HepG2 (cell line): ENCODE results near the gene SMAD6. TPM values are rescaled to one million over a fixed set of nuclear protein-coding genes. Genes with fewer than 3 reads are reported as not detected.

Source experiments
- CBX2 ChIP-seq, 2 experiments: fragments of 200-600 bp in 1 of 2; sonication (generic); formaldehyde crosslinking in 1 of 2; IDR thresholded peaks; 2 replicates each; pipeline versions ENCODE4 v1.7.0 to v1.8.1; 2018 to 2022; ENCODE audit warnings: low read depth in 2 of 2, low read length in 1 of 2, mild to moderate bottlenecking in 1 of 2, missing genetic modification reagents in 1 of 2
- FOXO1 ChIP-seq: sonication (generic); formaldehyde crosslinking; IDR thresholded peaks from 2 replicates; pipeline ENCODE4 v1.4.0; 2020; ENCODE audit warnings: missing genetic modification reagents
- GABPB1 ChIP-seq: IDR thresholded peaks from 2 replicates; pipeline ENCODE4 v1.6.1; 2016; ENCODE audit warnings: mild to moderate bottlenecking, missing genetic modification reagents, moderate library complexity, missing compliant biosample characterization
- JUNB ChIP-seq: sonication (generic); formaldehyde crosslinking; IDR thresholded peaks from 2 replicates; pipeline ENCODE4 v1.8.0; 2022; ENCODE audit warnings: missing genetic modification reagents, mild to moderate bottlenecking, borderline replicate concordance
- SP1 ChIP-seq, 2 experiments: fragments of 450-650 bp in 1 of 2; sonication (generic) in 1 of 2; formaldehyde crosslinking in 1 of 2; IDR thresholded peaks; 2 replicates each; pipeline versions ENCODE4 v1.4.0 to v1.6.1; 2016 to 2020; ENCODE audit warnings: missing genetic modification reagents in 1 of 2
- ZFP1 ChIP-seq: IDR thresholded peaks from 2 replicates; pipeline ENCODE4 v1.6.1; 2016
- polyA plus RNA-seq, 8 experiments: library from polyadenylated mRNA; depleted of rRNA in 3 of 8; stranded (reverse) in 7 of 8; unstranded in 1 of 8; fragments of >200 nt; fragmentation: Illumina TruSeq in 4 of 8; extraction: Trizol in 4 of 8; gene quantifications; 2 replicates each; pipeline versions ENCODE4 v1.2.1 to v1.2.3, GENCODE V29; 2011 to 2016; ENCODE audit warnings: low read depth in 4 of 8, missing spikeins in 1 of 8, mixed read lengths in 1 of 8; ENCODE audit not compliant: insufficient read depth in 1 of 8
- total RNA-seq, 5 experiments: library from RNA; depleted of rRNA; stranded (reverse); fragments of >200 nt; fragmentation: Illumina TruSeq; extraction: Trizol; gene quantifications; 2 replicates each; pipeline ENCODE4 v1.2.3, GENCODE V29; 2016; ENCODE audit warnings: low read depth in 1 of 5
- TF ChIP-seq, protein P1 (sequence below): sonication (generic); formaldehyde crosslinking; IDR thresholded peaks from one replicate; pipeline ENCODE4 v1.5.1; 2020; ENCODE audit warnings: mild to moderate bottlenecking, missing genetic modification reagents; ENCODE audit errors: not compliant biosample characterization
- TF ChIP-seq, protein P2 (sequence below): sonication (generic); formaldehyde crosslinking; IDR thresholded peaks from 2 replicates; pipeline ENCODE4 v1.5.1; 2020; ENCODE audit warnings: mild to moderate bottlenecking, moderate library complexity, missing genetic modification reagents
- TF ChIP-seq, protein P3 (sequence below): sonication (generic); formaldehyde crosslinking; IDR thresholded peaks from 2 replicates; pipeline ENCODE4 v1.9.0; 2022; ENCODE audit warnings: missing genetic modification reagents, mild to moderate bottlenecking, borderline replicate concordance
- TF ChIP-seq, protein P4 (sequence below): sonication (generic); IDR thresholded peaks from 2 replicates; pipeline ENCODE4 v1.6.1; 2016; ENCODE audit warnings: low read depth, borderline replicate concordance
- TF ChIP-seq, protein P5 (sequence below): sonication (generic); formaldehyde crosslinking; IDR thresholded peaks from 2 replicates; pipeline ENCODE4 v1.9.0; 2022; ENCODE audit warnings: low read depth, missing genetic modification reagents

SMAD6 gene
- total and polyA plus RNA-seq, 2 of the 13 experiments (the other 11 are each of a cell fraction or from before 2014, with no cell fraction given): 3.3 to 4.4 TPM

DNA sequence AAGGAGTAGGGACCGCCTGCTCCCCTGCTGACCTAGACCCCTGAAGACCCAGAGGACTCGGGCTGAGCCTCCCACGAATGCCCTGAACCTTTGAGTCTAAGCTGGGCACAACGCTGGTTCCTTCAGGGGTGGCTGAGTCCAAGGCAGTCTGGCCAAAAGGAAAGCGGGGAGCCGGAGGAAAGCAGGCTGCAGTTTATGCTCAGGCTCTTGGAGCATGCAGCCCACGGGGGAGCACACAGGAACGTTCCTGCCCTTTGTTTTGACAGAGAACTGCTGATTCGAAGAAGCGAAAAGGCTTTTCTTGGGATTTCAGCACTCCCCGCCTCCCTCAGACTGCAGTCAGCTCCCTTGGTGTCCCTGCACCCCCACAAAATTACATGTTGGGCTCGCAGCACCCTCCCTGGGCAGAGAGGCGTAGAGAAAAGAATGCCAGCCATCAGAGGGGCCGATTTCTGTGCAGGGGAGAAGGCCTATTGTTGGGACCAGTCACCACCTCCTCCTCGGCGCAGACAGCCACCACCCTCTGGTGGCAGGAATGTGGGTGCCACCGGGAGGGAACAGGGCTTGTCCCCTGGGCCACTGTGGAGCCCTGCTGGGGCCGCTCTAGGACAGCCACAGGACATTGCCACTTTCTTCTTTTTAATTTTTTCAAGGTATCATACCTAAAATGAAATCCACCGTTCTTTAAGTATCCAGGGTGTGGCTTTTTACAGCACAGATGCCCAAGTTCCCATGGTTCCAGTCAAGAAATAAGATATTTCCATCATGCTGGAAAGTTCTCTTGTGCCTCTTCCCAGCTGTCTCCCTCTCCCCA lies 72.2 kb downstream of the SMAD6 start (continued):
- TF ChIP-seq, protein P1, sequence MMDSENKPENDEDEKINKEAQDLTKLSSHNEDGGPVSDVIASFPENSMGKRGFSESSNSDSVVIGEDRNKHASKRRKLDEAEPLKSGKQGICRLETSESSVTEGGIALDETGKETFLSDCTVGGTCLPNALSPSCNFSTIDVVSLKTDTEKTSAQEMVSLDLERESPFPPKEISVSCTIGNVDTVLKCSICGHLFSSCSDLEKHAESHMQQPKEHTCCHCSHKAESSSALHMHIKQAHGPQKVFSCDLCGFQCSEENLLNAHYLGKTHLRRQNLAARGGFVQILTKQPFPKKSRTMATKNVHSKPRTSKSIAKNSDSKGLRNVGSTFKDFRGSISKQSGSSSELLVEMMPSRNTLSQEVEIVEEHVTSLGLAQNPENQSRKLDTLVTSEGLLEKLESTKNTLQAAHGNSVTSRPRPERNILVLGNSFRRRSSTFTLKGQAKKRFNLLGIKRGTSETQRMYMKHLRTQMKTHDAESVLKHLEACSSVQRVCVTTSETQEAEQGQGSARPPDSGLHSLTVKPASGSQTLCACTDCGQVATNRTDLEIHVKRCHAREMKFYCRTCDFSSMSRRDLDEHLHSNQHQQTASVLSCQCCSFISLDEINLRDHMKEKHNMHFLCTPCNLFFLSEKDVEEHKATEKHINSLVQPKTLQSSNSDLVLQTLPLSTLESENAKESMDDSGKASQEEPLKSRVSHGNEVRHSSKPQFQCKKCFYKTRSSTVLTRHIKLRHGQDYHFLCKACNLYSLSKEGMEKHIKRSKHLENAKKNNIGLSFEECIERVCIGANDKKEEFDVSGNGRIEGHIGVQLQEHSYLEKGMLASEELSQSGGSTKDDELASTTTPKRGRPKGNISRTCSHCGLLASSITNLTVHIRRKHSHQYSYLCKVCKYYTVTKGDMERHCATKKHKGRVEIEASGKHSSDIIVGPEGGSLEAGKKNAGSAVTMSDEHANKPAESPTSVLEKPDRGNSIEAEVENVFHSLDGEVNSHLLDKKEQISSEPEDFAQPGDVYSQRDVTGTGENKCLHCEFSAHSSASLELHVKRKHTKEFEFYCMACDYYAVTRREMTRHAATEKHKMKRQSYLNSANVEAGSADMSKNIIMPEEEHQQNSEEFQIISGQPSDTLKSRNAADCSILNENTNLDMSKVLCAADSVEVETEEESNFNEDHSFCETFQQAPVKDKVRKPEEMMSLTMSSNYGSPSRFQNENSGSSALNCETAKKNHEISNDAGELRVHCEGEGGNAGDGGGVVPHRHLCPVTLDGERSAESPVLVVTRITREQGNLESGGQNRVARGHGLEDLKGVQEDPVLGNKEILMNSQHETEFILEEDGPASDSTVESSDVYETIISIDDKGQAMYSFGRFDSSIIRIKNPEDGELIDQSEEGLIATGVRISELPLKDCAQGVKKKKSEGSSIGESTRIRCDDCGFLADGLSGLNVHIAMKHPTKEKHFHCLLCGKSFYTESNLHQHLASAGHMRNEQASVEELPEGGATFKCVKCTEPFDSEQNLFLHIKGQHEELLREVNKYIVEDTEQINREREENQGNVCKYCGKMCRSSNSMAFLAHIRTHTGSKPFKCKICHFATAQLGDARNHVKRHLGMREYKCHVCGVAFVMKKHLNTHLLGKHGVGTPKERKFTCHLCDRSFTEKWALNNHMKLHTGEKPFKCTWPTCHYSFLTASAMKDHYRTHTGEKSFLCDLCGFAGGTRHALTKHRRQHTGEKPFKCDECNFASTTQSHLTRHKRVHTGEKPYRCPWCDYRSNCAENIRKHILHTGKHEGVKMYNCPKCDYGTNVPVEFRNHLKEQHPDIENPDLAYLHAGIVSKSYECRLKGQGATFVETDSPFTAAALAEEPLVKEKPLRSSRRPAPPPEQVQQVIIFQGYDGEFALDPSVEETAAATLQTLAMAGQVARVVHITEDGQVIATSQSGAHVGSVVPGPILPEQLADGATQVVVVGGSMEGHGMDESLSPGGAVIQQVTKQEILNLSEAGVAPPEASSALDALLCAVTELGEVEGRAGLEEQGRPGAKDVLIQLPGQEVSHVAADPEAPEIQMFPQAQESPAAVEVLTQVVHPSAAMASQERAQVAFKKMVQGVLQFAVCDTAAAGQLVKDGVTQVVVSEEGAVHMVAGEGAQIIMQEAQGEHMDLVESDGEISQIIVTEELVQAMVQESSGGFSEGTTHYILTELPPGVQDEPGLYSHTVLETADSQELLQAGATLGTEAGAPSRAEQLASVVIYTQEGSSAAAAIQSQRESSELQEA (CRISPR knock-in tag): peak; percentile 59
- TF ChIP-seq GABPB1 (CRISPR knock-in tag): peak; percentile 37; the same call in 1 of the 2 replicates
- no peak for TF ChIP-seq CBX2 (IDR thresholded peaks at IDR 0.05; ENCODE audit: low read depth, low read length)
- TF ChIP-seq CBX2 (CRISPR knock-in tag; IDR thresholded peaks at IDR 0.05; ENCODE audit: low read depth): no peak
- TF ChIP-seq FOXO1 (CRISPR knock-in tag): no peak
- TF ChIP-seq, protein P2, sequence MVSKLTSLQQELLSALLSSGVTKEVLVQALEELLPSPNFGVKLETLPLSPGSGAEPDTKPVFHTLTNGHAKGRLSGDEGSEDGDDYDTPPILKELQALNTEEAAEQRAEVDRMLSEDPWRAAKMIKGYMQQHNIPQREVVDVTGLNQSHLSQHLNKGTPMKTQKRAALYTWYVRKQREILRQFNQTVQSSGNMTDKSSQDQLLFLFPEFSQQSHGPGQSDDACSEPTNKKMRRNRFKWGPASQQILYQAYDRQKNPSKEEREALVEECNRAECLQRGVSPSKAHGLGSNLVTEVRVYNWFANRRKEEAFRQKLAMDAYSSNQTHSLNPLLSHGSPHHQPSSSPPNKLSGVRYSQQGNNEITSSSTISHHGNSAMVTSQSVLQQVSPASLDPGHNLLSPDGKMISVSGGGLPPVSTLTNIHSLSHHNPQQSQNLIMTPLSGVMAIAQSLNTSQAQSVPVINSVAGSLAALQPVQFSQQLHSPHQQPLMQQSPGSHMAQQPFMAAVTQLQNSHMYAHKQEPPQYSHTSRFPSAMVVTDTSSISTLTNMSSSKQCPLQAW (CRISPR knock-in tag): peak; percentile 62; the same call in 1 of the 2 replicates
- TF ChIP-seq SP1 (IDR thresholded peaks at IDR 0.05): no peak
- TF ChIP-seq SP1 (CRISPR knock-in tag; IDR thresholded peaks at IDR 0.05): peak; percentile 42; the same call in 1 of the 2 replicates
- TF ChIP-seq, protein P3, sequence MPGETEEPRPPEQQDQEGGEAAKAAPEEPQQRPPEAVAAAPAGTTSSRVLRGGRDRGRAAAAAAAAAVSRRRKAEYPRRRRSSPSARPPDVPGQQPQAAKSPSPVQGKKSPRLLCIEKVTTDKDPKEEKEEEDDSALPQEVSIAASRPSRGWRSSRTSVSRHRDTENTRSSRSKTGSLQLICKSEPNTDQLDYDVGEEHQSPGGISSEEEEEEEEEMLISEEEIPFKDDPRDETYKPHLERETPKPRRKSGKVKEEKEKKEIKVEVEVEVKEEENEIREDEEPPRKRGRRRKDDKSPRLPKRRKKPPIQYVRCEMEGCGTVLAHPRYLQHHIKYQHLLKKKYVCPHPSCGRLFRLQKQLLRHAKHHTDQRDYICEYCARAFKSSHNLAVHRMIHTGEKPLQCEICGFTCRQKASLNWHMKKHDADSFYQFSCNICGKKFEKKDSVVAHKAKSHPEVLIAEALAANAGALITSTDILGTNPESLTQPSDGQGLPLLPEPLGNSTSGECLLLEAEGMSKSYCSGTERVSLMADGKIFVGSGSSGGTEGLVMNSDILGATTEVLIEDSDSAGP (CRISPR knock-in tag): peak; percentile 68; the same call in 1 of the 2 replicates
- TF ChIP-seq, protein P4, sequence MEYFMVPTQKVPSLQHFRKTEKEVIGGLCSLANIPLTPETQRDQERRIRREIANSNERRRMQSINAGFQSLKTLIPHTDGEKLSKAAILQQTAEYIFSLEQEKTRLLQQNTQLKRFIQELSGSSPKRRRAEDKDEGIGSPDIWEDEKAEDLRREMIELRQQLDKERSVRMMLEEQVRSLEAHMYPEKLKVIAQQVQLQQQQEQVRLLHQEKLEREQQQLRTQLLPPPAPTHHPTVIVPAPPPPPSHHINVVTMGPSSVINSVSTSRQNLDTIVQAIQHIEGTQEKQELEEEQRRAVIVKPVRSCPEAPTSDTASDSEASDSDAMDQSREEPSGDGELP: peak; percentile 30; the same call in 1 of the 2 replicates
- no peak for TF ChIP-seq JUNB
- TF ChIP-seq, protein P5, sequence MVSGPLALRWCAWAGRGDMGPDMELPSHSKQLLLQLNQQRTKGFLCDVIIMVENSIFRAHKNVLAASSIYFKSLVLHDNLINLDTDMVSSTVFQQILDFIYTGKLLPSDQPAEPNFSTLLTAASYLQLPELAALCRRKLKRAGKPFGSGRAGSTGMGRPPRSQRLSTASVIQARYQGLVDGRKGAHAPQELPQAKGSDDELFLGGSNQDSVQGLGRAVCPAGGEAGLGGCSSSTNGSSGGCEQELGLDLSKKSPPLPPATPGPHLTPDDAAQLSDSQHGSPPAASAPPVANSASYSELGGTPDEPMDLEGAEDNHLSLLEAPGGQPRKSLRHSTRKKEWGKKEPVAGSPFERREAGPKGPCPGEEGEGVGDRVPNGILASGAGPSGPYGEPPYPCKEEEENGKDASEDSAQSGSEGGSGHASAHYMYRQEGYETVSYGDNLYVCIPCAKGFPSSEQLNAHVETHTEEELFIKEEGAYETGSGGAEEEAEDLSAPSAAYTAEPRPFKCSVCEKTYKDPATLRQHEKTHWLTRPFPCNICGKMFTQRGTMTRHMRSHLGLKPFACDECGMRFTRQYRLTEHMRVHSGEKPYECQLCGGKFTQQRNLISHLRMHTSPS (CRISPR knock-in tag): peak; percentile 34; the same call in 1 of the 2 replicates
- no peak for TF ChIP-seq ZFP1 (CRISPR knock-in tag)
